IPS-15b (cell line): ENCODE measurements around the gene DCX.

Source experiments
- H3K27me3 ChIP-seq: one replicate; pipeline ENCODE4 v1.6.1; 2013; ENCODE audit warnings: low read length; ENCODE audit not compliant: control insufficient read depth, insufficient read depth
- H3K36me3 ChIP-seq: one replicate; pipeline ENCODE4 v1.6.1; 2013; ENCODE audit warnings: low read length; ENCODE audit not compliant: control insufficient read depth, insufficient read depth
- H3K4me1 ChIP-seq: one replicate; pipeline ENCODE4 v1.6.1; 2013; ENCODE audit warnings: mild to moderate bottlenecking, low read length; ENCODE audit not compliant: control insufficient read depth, insufficient read depth
- H3K4me3 ChIP-seq: one replicate; pipeline ENCODE4 v1.5.1; 2013; ENCODE audit warnings: low read depth, low read length
- H3K9ac ChIP-seq: one replicate; pipeline ENCODE4 v1.6.1; 2013; ENCODE audit warnings: low read depth, mild to moderate bottlenecking, low read length
- H3K9me3 ChIP-seq: one replicate; pipeline ENCODE4 v1.6.1; 2013; ENCODE audit warnings: mild to moderate bottlenecking, low read length; ENCODE audit not compliant: control insufficient read depth, insufficient read depth

The DCX gene

DNA sequence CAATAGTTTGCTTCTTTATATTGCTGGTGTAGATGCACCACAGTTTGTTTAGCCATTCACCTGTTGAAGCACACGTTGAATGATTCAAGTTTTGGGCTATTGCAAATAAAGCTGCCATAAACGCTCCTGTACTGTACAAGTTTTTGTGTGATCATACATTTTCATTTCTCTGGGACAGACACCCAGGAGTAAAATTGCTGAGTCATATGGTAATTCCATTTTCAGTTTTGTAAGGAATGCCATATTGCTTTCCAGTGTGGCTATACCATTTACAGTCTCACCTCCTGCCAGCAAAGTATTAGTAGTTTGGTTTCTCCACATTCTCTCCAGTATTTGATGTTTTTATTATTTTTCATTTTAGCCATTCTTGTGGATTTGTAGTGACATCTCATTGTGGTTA lies 109.7 kb downstream of the DCX start:
- Histone ChIP-seq H3K27me3 (no peaks in the 10 kb centered on the region), H3K4me1 (no peaks in the 10 kb centered on the region), H3K4me3 (no peak overlapping the region), H3K9me3 (no peaks in the 10 kb centered on the region), H3K9ac (no peak overlapping the region), H3K36me3 (no peaks in the 10 kb centered on the region)

DNA sequence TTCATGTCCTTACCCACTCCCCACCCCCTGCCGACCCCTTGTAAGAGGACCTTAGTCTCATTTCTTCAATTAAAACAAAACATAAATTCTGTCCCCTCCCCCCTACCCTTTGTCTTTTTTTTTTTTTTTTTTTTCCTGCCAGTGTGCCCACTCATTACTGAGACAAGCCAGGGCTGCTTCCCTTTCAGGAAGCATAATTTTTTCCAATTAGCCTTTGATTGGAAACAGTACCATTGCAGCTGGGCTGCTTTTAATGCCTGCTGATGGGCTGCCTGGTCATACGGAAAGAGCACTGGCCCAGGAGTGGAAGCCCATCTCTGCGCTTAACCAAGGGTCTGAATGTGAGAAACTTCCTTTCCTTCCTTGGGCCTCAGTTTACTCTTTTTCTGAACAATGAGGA lies 123.2 kb downstream of the DCX start:
- no peaks in the 10 kb centered on the region for H3K36me3 ChIP-seq
- H3K27me3 ChIP-seq = no peaks in the 10 kb centered on the region
- no peak overlapping the region for H3K9ac ChIP-seq
- no peak overlapping the region for H3K4me3 ChIP-seq
- no peaks in the 10 kb centered on the region for H3K9me3 ChIP-seq
- no peaks in the 10 kb centered on the region for H3K4me1 ChIP-seq

DNA sequence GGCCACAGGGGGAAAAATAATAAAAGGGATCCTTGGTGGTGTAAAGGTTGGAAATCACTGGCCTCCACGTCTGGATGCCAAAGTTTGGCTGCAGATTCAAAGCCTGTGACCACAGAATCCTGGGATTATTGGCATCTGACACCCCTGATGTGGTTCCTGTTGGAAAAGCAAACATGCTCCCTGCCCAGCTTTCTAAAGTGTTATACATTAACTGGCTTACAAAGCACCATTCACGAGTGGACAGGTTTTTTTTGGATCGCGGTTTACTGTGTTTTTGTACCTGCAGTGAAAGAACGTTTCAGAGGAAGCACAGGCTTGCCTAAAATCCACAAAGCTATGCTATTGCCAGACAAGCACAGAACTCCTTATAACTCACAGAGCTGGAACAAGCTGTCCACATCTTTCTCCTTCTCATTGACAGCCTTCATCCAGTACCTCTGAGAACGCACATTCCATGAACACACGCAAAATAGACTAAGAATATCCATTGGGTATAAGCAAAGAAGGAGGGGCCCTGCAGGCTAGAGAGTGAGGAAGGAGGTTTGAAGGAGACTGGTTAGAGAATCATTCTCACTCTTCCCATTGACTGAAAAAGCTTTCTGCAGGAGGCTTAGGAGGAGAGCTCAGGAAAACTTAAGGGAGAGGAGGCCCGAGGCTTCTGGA lies 127.2 kb downstream of the DCX start:
- H3K9me3 ChIP-seq = no peaks in the 10 kb centered on the region
- no peaks in the 10 kb centered on the region for H3K4me1 ChIP-seq
- no peak overlapping the region for H3K4me3 ChIP-seq
- no peaks in the 10 kb centered on the region for H3K36me3 ChIP-seq
- H3K27me3 ChIP-seq = no peaks in the 10 kb centered on the region
- H3K9ac ChIP-seq = no peak overlapping the region

DNA sequence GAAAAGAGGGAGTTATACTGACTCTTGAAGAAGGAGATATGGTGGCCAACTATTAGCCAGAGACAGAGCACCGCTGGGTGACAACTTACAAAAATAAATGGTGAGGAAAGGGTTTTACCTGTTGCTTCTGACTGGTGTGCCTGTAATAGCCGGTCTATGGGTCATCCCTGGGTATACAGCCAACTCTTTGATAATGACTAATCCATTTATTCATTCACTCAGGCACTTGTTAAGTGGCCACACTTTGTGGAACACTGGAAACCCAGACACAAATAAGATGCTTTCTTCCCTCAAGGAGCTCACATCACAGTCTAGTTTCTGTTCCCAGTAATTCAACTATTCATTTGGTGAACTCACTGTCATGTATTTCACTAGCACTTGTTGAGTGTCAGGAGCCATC lies 128.5 kb downstream of the DCX start:
- no peaks in the 10 kb centered on the region for H3K4me1 ChIP-seq
- H3K36me3 ChIP-seq = no peaks in the 10 kb centered on the region
- no peak overlapping the region for H3K9ac ChIP-seq
- no peak overlapping the region for H3K4me3 ChIP-seq
- H3K27me3 ChIP-seq = no peaks in the 10 kb centered on the region
- no peaks in the 10 kb centered on the region for H3K9me3 ChIP-seq

DNA sequence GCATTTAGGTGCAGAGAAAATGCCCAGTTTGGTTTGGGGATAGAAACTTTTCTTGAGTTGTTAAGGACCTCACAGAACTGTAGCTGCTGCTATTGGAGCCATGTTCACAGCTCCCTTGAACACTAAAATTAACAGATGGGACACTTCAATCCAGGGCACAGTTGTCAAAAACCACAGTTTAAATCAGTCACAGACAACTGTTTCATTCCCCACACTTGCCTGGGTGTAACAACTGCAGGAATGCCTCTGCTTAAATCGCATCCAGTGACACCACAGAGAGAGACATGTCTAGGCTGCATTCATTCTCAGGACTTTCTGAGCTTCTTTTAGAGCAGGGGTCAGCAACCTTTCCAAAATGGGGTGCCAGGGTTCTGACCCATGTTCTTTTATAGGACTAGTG lies 129.0 kb downstream of the DCX start:
- Histone ChIP-seq H3K27me3 (no peaks in the 10 kb centered on the region), H3K4me3 (no peak overlapping the region), H3K9ac (no peak overlapping the region), H3K4me1 (no peaks in the 10 kb centered on the region), H3K9me3 (no peaks in the 10 kb centered on the region), H3K36me3 (no peaks in the 10 kb centered on the region)

DNA sequence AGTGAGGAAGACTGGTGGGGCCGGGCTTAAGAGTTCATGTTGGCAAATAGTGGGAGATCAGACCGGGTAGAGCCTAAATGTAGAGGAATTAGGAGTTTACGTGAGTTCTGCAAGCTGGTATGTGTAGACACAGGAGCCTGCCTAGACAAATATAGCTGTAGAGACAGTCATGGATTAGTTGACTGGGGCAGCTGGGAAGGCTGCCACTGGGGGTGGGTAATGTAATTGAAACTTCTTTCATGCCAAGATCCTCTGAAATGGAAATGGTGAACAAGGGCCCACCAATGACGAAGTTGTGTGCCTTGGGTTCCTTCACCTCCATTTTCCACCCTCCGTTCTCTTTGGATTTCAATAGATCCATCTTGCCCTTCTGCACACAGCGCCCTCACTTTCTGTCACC lies 129.9 kb downstream of the DCX start:
- Histone ChIP-seq H3K27me3 (no peaks in the 10 kb centered on the region), H3K4me1 (no peaks in the 10 kb centered on the region), H3K4me3 (no peak overlapping the region), H3K9ac (no peak overlapping the region), H3K9me3 (no peaks in the 10 kb centered on the region), H3K36me3 (no peaks in the 10 kb centered on the region)

DNA sequence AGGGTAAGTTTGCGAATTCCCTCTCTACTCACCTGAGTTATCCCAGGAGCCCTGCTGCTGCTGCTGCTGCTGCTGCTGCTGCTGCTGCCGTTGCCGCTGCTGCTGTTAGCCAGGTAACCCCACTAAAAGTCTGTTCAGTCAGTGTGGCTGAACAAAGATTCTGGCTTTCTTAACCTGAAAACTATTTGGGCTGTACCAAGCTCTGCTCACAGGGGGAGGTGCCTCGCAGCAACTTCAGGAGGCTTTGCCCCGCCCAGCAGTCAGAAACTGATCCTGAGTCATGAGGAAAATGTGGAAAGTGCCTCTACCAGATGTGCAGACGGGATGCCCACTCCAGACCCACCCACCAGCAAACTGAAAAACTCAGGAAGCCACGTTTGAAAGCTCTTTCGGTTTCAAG lies 141.7 kb downstream of the DCX start, which contains the start of gene CAPN6:
CAPN6 (minus strand) TSS at position 145 of the 400 bp plus-strand sequence. CDS start 6,547 bp downstream, outside the sequence.
- Histone ChIP-seq H3K9me3 (no peaks in the 10 kb centered on the region), H3K4me3 (peak within 1 kb of the TSS; percentile 32)

DNA sequence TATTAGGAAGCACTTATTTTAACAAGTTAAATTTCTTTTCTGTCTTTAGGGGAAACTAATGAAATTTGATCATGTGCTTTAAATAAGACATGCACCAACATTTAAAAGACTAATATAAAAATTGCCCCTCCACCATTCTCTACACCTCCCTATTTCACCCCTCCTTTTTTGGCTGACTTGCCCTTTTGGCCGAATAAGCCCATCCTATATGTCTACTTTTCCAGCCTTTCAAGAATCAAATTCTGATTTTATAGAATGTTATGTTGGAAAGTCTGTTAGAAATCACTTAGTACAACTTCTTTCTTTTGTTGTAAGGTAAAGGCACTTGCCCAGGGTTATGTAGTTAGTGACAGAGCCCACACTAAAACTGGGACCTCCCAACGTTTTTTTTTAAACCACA lies 143.5 kb downstream of the DCX start:
- peaks cover 17% of the 10 kb centered on the region for H3K4me1 ChIP-seq
- no peak overlapping the region for H3K4me3 ChIP-seq
- no peaks in the 10 kb centered on the region for H3K27me3 ChIP-seq

More for the DNA sequence above, 141.7 kb downstream of the DCX start, which contains the start of gene CAPN6:
- Histone ChIP-seq H3K36me3 (no peaks in the 10 kb centered on the region), H3K9ac (peak within 1 kb of the TSS; percentile 40), H3K4me1 (peaks cover 17% of the 10 kb centered on the region), H3K27me3 (no peaks in the 10 kb centered on the region)

DNA sequence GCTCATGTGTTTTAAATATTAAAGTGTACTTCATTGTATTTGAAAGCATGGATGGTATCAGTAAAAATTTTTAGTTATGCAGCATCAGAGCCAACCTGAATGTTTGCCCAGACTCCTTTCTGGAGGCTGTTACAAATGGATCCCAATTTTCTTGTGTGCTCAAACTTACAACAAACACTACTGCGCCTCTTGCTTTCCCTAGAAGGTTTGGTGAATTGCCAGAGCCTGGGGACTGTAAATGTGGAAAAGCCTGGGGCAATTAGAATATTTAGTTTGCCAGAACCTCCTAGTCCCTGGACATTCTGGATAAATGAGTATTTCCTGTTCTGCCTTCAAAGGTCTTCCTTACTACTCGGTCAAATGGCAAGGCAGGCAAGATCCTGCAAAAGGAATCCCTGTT lies 146.5 kb downstream of the DCX start:
- Histone ChIP-seq H3K36me3 (no peaks in the 10 kb centered on the region), H3K4me3 (no peak overlapping the region), H3K4me1 (peaks cover 14% of the 10 kb centered on the region), H3K9ac (no peak overlapping the region), H3K9me3 (no peaks in the 10 kb centered on the region), H3K27me3 (no peaks in the 10 kb centered on the region)

More for the DNA sequence above, 143.5 kb downstream of the DCX start:
- Histone ChIP-seq H3K36me3 (no peaks in the 10 kb centered on the region), H3K9me3 (no peaks in the 10 kb centered on the region), H3K9ac (no peak overlapping the region)

DNA sequence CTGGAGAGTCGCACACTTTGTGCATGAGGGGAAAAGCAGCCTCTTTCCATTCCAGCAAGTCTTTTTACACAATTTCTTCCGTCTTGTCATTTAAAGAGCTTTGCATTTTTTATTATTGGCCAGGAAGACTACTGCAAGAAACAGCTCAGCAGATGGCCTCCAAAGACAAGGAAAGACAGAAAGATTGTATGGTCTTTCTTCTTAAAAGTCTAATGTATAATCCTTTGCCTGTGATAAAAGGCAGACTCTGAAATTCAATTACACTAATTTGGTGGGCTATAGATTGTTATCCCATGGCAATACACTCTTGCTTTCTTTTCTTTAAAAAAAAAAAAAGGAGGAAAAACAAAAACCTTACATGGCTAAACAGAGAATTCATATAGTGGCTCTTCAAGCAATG lies 147.6 kb downstream of the DCX start:
- Histone ChIP-seq H3K4me3 (no peak overlapping the region), H3K36me3 (no peaks in the 10 kb centered on the region), H3K9me3 (no peaks in the 10 kb centered on the region), H3K9ac (no peak overlapping the region), H3K4me1 (peaks cover 6% of the 10 kb centered on the region), H3K27me3 (no peaks in the 10 kb centered on the region)

DNA sequence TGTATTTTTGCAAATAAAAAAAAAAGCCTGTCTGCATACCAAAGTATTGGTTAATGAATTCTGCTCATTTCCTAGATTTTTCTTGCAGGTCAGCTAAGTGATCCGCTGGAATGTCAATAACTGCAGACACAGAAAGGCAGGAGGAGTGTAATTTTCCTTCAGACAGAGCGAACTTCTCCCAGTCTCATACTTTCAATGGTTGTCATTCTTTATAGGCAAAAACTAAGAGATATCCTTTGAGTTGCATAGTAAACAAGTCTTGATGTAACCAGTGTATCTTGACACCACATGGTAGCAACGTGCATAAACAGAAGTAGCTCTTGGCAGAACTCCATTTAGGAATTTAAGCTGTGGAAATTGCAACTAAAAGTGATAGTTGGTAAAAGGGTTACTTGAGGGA lies 149.9 kb downstream of the DCX start:
- no peaks in the 10 kb centered on the region for H3K36me3 ChIP-seq
- no peak overlapping the region for H3K9ac ChIP-seq
- no peak overlapping the region for H3K4me3 ChIP-seq
- no peaks in the 10 kb centered on the region for H3K4me1 ChIP-seq
- H3K27me3 ChIP-seq = no peaks in the 10 kb centered on the region
- H3K9me3 ChIP-seq = no peaks in the 10 kb centered on the region

DNA sequence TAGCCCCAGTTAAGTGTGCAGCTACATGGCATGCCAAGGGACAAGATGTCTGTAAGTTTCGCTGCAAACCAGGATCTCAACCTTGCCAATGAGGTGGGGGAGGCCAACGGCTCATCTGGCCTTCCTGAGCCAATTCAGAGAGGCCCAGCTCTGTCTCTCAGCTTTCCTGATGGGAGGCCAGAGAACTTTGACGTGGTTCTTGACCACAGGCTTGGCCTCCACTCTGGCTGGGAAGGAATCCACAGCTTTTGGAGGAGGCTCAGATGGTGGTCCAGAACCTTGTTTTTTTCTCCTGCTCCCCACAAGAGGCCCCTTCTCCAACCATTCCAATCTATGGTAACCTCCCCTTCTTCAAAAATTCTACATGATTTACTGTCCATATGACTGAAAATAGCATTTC lies 151.5 kb downstream of the DCX start:
- no peaks in the 10 kb centered on the region for H3K36me3 ChIP-seq

More for the DNA sequence above, 151.5 kb downstream of the DCX start:
- H3K4me3 ChIP-seq = no peak overlapping the region
- H3K27me3 ChIP-seq = no peaks in the 10 kb centered on the region
- no peaks in the 10 kb centered on the region for H3K4me1 ChIP-seq
- H3K9me3 ChIP-seq = no peaks in the 10 kb centered on the region
- no peak overlapping the region for H3K9ac ChIP-seq
